ENCODE results near the gene SYT8.
A peak's percentile ranks its signal among the peaks of the same experiment; 100 is the strongest.

SYT8 gene

GRCh38 chr11:1881442-1882264 is 46.9 kb downstream of the SYT8 start:
- no peak overlapping the region for H3K4me3 ChIP-seq (replicated peaks; ENCODE audit: insufficient read depth, low read length)
- TF ChIP-seq SPI1 (IDR thresholded peaks at IDR 0.05; ENCODE audit: borderline replicate concordance, low read depth) (no peak), POLR2AphosphoS5 (IDR thresholded peaks at IDR 0.05; ENCODE audit: low read depth) (no peak), CTCF (IDR thresholded peaks at IDR 0.05; ENCODE audit: insufficient read depth, low read length) (no peak), GABPA (IDR thresholded peaks at IDR 0.05; ENCODE audit: low read depth) (no peak), REST (IDR thresholded peaks at IDR 0.05; ENCODE audit: insufficient replicate concordance, low read depth) (no peak)
- no peak for DNase-seq (ENCODE audit: low read depth in 1 of 2, low spot score in 1 of 2)
- H3K27ac ChIP-seq (replicated peaks), result no peak overlapping the region
- no peaks in the 10 kb centered on the region for H3K27me3 ChIP-seq (ENCODE audit: insufficient read depth, poor library complexity, severe bottlenecking)

DNA sequence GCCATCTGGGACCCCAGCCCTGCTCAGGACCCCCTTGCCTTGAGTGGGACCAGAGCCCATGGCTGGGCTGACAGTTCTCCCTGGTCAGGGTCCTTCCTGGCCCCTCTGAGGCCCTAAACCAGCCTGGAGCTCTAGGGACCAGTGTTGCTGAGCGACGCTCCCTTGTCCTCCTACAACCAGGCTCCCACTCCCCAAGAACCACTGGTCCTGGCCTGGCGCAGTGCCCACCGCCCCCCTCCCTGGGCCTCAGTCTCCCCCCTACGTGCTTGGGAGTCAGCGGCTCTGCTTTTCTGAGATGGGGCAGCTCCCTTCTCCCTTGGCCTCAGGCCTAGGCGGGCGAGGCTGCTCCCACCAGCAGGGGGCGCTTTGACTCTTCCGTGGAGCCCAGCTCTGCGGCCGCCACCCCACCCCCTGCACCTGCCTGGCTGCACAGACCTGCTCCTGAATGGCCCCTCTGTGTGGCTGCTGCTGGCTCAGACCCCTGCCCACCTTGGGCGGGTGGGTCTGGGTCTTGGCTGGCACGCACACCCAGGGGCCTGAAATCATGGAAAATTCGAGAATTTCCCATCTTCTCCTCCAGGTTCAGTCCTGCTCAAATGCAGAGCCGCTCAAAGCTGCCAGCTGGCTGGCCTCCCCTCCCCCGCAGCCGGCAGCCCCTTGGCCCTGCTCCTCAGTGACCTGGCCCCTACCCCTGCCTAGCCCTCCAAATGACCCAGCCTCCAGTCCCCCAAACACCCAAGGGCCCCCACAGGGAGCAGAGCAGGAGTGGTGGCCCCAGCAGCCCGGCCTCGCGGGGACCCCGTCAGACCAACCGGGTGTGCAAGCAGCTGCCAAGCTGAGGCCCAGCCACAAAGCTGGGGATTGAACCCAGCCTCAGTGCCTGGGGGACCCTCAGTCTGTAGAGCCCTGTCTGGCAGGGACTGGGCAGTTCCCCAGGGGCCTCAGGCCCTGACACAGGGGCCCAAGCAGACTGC is 47.8 kb downstream of the SYT8 start:
- no peaks in the 10 kb centered on the region for H3K27me3 ChIP-seq (ENCODE audit: insufficient read depth, poor library complexity, severe bottlenecking)
- DNase-seq (ENCODE audit: low read depth in 1 of 2, low spot score in 1 of 2), result peak in 1 of 2 experiments; percentile 68
- TF ChIP-seq GABPA (IDR thresholded peaks at IDR 0.05; ENCODE audit: low read depth) (no peak), POLR2AphosphoS5 (IDR thresholded peaks at IDR 0.05; ENCODE audit: low read depth) (0 out of 2 replicates have a peak, but pooled peaks have one; percentile 3), CTCF (IDR thresholded peaks at IDR 0.05; ENCODE audit: insufficient read depth, low read length) (peak; percentile 42), SPI1 (IDR thresholded peaks at IDR 0.05; ENCODE audit: borderline replicate concordance, low read depth) (no peak), REST (IDR thresholded peaks at IDR 0.05; ENCODE audit: insufficient replicate concordance, low read depth) (no peak)
- no peak overlapping the region for H3K4me3 ChIP-seq (replicated peaks; ENCODE audit: insufficient read depth, low read length)
- no peak overlapping the region for H3K27ac ChIP-seq (replicated peaks)

- no peak overlapping the region for H3K4me3 ChIP-seq (replicated peaks; ENCODE audit: insufficient read depth, low read length)
- DNase-seq (ENCODE audit: low read depth in 1 of 2, low spot score in 1 of 2), result no peak
- TF ChIP-seq GABPA (IDR thresholded peaks at IDR 0.05; ENCODE audit: low read depth), result no peak
- TF ChIP-seq SPI1 (IDR thresholded peaks at IDR 0.05; ENCODE audit: borderline replicate concordance, low read depth), result no peak
- TF ChIP-seq CTCF (IDR thresholded peaks at IDR 0.05; ENCODE audit: insufficient read depth, low read length), result no peak
- TF ChIP-seq POLR2AphosphoS5 (IDR thresholded peaks at IDR 0.05; ENCODE audit: low read depth), result no peak
- no peak for TF ChIP-seq REST (IDR thresholded peaks at IDR 0.05; ENCODE audit: insufficient replicate concordance, low read depth)
- H3K27me3 ChIP-seq (ENCODE audit: insufficient read depth, poor library complexity, severe bottlenecking), result no peaks in the 10 kb centered on the region
- H3K27ac ChIP-seq (replicated peaks), result no peak overlapping the region
Observed at GRCh38 chr11:1883346-1884302, 48.8 kb downstream of the SYT8 start.

Data from HL-60 (cell line).